Effector memory CD4-positive, alpha-beta T cell (primary cell): ENCODE measurements around the gene ATXN7.

Experiments
- DNase-seq, 3 donors: peaks; one replicate each; pipeline ENCODE4 v3.0.0-alpha.2; 2020
- H3K27ac ChIP-seq: 2 replicates; pipeline ENCODE4 v1.7.0; 2013; ENCODE audit warnings: mild to moderate bottlenecking, low read length, moderate library complexity; ENCODE audit not compliant: insufficient read depth, poor library complexity, severe bottlenecking
- H3K27me3 ChIP-seq: replicated peaks from 2 replicates; pipeline ENCODE4 v1.7.0; 2013; ENCODE audit warnings: mild to moderate bottlenecking, low read length; ENCODE audit not compliant: insufficient read depth, control insufficient read depth, poor library complexity, severe bottlenecking
- H3K36me3 ChIP-seq: 2 replicates; pipeline ENCODE4 v1.7.0; 2013; ENCODE audit warnings: mild to moderate bottlenecking, low read length, moderate library complexity; ENCODE audit not compliant: control insufficient read depth, insufficient read depth
- H3K4me1 ChIP-seq: 2 replicates; pipeline ENCODE4 v1.7.0; 2013; ENCODE audit warnings: low read length, mild to moderate bottlenecking; ENCODE audit not compliant: control insufficient read depth, insufficient read depth, poor library complexity, severe bottlenecking
- H3K4me3 ChIP-seq: 2 replicates; pipeline ENCODE4 v1.7.0; 2013; ENCODE audit warnings: low read length, low read depth, mild to moderate bottlenecking; ENCODE audit not compliant: insufficient read depth, poor library complexity, severe bottlenecking
- H3K9me3 ChIP-seq: 2 replicates; pipeline ENCODE4 v1.7.0; 2013; ENCODE audit warnings: mild to moderate bottlenecking, low read length, moderate library complexity; ENCODE audit not compliant: control insufficient read depth

The ATXN7 gene

GRCh38 chr3:63991666-63992065, 128.0 kb downstream of the ATXN7 start:
- Histone ChIP-seq H3K9me3 (no peaks in the 10 kb centered on the region), H3K36me3 (peaks cover 100% of the 10 kb centered on the region), H3K27ac (no peak overlapping the region), H3K4me1 (no peaks in the 10 kb centered on the region), H3K27me3 (no peaks in the 10 kb centered on the region), H3K4me3 (no peak overlapping the region)
- DNase-seq = no peak

- peak overlapping the region; percentile 36 for H3K27ac ChIP-seq
- no peaks in the 10 kb centered on the region for H3K9me3 ChIP-seq
- no peak for DNase-seq
- peaks cover 99% of the 10 kb centered on the region for H3K36me3 ChIP-seq
- H3K4me3 ChIP-seq = no peak overlapping the region
- H3K27me3 ChIP-seq = no peaks in the 10 kb centered on the region
- H3K4me1 ChIP-seq = no peaks in the 10 kb centered on the region
These were observed 129.0 kb downstream of the ATXN7 start for GRCh38 chr3:63992516-63993209.

GRCh38 chr3:63993653-63994079, 130.0 kb downstream of the ATXN7 start:
- H3K4me1 ChIP-seq = no peaks in the 10 kb centered on the region
- H3K27me3 ChIP-seq = no peaks in the 10 kb centered on the region
- no peaks in the 10 kb centered on the region for H3K9me3 ChIP-seq
- DNase-seq = peak; percentile 22 to 45 (median 28)
- no peak overlapping the region for H3K4me3 ChIP-seq
- peaks cover 98% of the 10 kb centered on the region for H3K36me3 ChIP-seq
- H3K27ac ChIP-seq = no peak overlapping the region

GRCh38 chr3:63995086-63995485, 131.4 kb downstream of the ATXN7 start:
- Histone ChIP-seq H3K36me3 (peaks cover 97% of the 10 kb centered on the region), H3K9me3 (no peaks in the 10 kb centered on the region), H3K27me3 (no peaks in the 10 kb centered on the region), H3K4me3 (no peak overlapping the region), H3K4me1 (no peaks in the 10 kb centered on the region), H3K27ac (no peak overlapping the region)
- DNase-seq = no peak

GRCh38 chr3:63998852-63999754, 135.4 kb downstream of the ATXN7 start:
- H3K27me3 ChIP-seq = no peaks in the 10 kb centered on the region
- no peak overlapping the region for H3K4me3 ChIP-seq
- no peak for DNase-seq
- no peaks in the 10 kb centered on the region for H3K9me3 ChIP-seq
- H3K36me3 ChIP-seq = peaks cover 76% of the 10 kb centered on the region
- H3K27ac ChIP-seq = no peak overlapping the region
- H3K4me1 ChIP-seq = no peaks in the 10 kb centered on the region

GRCh38 chr3:64000453-64001055, 136.9 kb downstream of the ATXN7 start:
- DNase-seq = no peak
- no peak overlapping the region for H3K27ac ChIP-seq
- H3K27me3 ChIP-seq = no peaks in the 10 kb centered on the region
- H3K9me3 ChIP-seq = no peaks in the 10 kb centered on the region
- peaks cover 70% of the 10 kb centered on the region for H3K36me3 ChIP-seq
- no peak overlapping the region for H3K4me3 ChIP-seq
- H3K4me1 ChIP-seq = no peaks in the 10 kb centered on the region

GRCh38 chr3:64002233-64002632, 138.6 kb downstream of the ATXN7 start:
- H3K4me3 ChIP-seq = no peak overlapping the region
- no peak overlapping the region for H3K27ac ChIP-seq
- H3K9me3 ChIP-seq = no peaks in the 10 kb centered on the region
- DNase-seq = no peak
- H3K27me3 ChIP-seq = no peaks in the 10 kb centered on the region
- no peaks in the 10 kb centered on the region for H3K4me1 ChIP-seq
- peaks cover 68% of the 10 kb centered on the region for H3K36me3 ChIP-seq

- Histone ChIP-seq H3K4me1 (no peaks in the 10 kb centered on the region), H3K4me3 (no peak overlapping the region), H3K27ac (no peak overlapping the region), H3K9me3 (no peaks in the 10 kb centered on the region), H3K27me3 (no peaks in the 10 kb centered on the region), H3K36me3 (peaks cover 69% of the 10 kb centered on the region)
- no peak for DNase-seq
These were observed 139.9 kb downstream of the ATXN7 start for GRCh38 chr3:64003589-64003988.

GRCh38 chr3:64008017-64008416, 144.3 kb downstream of the ATXN7 start:
- H3K27ac ChIP-seq = no peak overlapping the region
- H3K27me3 ChIP-seq = no peaks in the 10 kb centered on the region
- no peak for DNase-seq
- peaks cover 82% of the 10 kb centered on the region for H3K36me3 ChIP-seq
- H3K4me1 ChIP-seq = no peaks in the 10 kb centered on the region
- no peaks in the 10 kb centered on the region for H3K9me3 ChIP-seq
- no peak overlapping the region for H3K4me3 ChIP-seq
